KOPT-K1 (cell line): Measurements from ENCODE around the gene ANK3.

ENCODE experiments used
- H3K27ac ChIP-seq: fragments of 200-600 bp; sonication (generic); 2 replicates; pipeline ENCODE4 v1.5.1; 2016; ENCODE audit warnings: antibody characterized with exemption, mild to moderate bottlenecking, low read depth, low read length; ENCODE audit not compliant: poor library complexity, severe bottlenecking
- H3K36me3 ChIP-seq: fragments of 200-600 bp; sonication (generic); 2 replicates; pipeline ENCODE4 v1.5.1; 2017; ENCODE audit warnings: antibody characterized with exemption, mild to moderate bottlenecking, low read length, moderate library complexity; ENCODE audit not compliant: insufficient read depth
- H3K9me3 ChIP-seq: fragments of 200-600 bp; sonication (generic); 2 replicates; pipeline ENCODE4 v1.5.1; 2017; ENCODE audit warnings: antibody characterized with exemption, low read length, mild to moderate bottlenecking; ENCODE audit not compliant: insufficient read depth, poor library complexity, severe bottlenecking

The ANK3 gene

GRCh38 chr10:60253484-60253883 is 136.2 kb downstream of the ANK3 start:
- H3K9me3 ChIP-seq: no peaks in the 10 kb centered on the region
- no peaks in the 10 kb centered on the region for H3K36me3 ChIP-seq
- H3K27ac ChIP-seq: no peak overlapping the region

GRCh38 chr10:60252688-60253087 is 137.0 kb downstream of the ANK3 start:
- Histone ChIP-seq H3K27ac (no peak overlapping the region), H3K36me3 (no peaks in the 10 kb centered on the region), H3K9me3 (no peaks in the 10 kb centered on the region)

- H3K9me3 ChIP-seq: no peaks in the 10 kb centered on the region
- H3K36me3 ChIP-seq: no peaks in the 10 kb centered on the region
- no peak overlapping the region for H3K27ac ChIP-seq
These were observed 143.3 kb downstream of the ANK3 start for GRCh38 chr10:60246382-60246781.

GRCh38 chr10:60239228-60239627 is 150.4 kb downstream of the ANK3 start:
- no peaks in the 10 kb centered on the region for H3K9me3 ChIP-seq
- H3K36me3 ChIP-seq: no peaks in the 10 kb centered on the region
- H3K27ac ChIP-seq: no peak overlapping the region

- H3K27ac ChIP-seq: no peak overlapping the region
- no peaks in the 10 kb centered on the region for H3K36me3 ChIP-seq
- H3K9me3 ChIP-seq: no peaks in the 10 kb centered on the region
These were observed 150.9 kb downstream of the ANK3 start for GRCh38 chr10:60238759-60239100.

GRCh38 chr10:60237977-60238758 is 151.5 kb downstream of the ANK3 start:
- no peaks in the 10 kb centered on the region for H3K9me3 ChIP-seq
- no peak overlapping the region for H3K27ac ChIP-seq
- no peaks in the 10 kb centered on the region for H3K36me3 ChIP-seq

GRCh38 chr10:60236869-60237524 is 152.7 kb downstream of the ANK3 start:
- H3K36me3 ChIP-seq: no peaks in the 10 kb centered on the region
- no peaks in the 10 kb centered on the region for H3K9me3 ChIP-seq
- no peak overlapping the region for H3K27ac ChIP-seq

GRCh38 chr10:60235001-60235400 is 154.7 kb downstream of the ANK3 start:
- Histone ChIP-seq H3K27ac (no peak overlapping the region), H3K36me3 (no peaks in the 10 kb centered on the region), H3K9me3 (no peaks in the 10 kb centered on the region)

GRCh38 chr10:60234551-60234950 is 155.1 kb downstream of the ANK3 start:
- Histone ChIP-seq H3K27ac (no peak overlapping the region), H3K36me3 (no peaks in the 10 kb centered on the region), H3K9me3 (no peaks in the 10 kb centered on the region)

GRCh38 chr10:60230892-60231291 is 158.8 kb downstream of the ANK3 start:
- H3K27ac ChIP-seq: no peak overlapping the region
- H3K9me3 ChIP-seq: no peaks in the 10 kb centered on the region

GRCh38 chr10:60224066-60224705 is 165.5 kb downstream of the ANK3 start:
- H3K27ac ChIP-seq: no peak overlapping the region
- no peaks in the 10 kb centered on the region for H3K36me3 ChIP-seq
- no peaks in the 10 kb centered on the region for H3K9me3 ChIP-seq

More at GRCh38 chr10:60230892-60231291, 158.8 kb downstream of the ANK3 start:
- no peaks in the 10 kb centered on the region for H3K36me3 ChIP-seq

- no peaks in the 10 kb centered on the region for H3K9me3 ChIP-seq
- no peaks in the 10 kb centered on the region for H3K36me3 ChIP-seq
- no peak overlapping the region for H3K27ac ChIP-seq
These were observed 167.6 kb downstream of the ANK3 start for GRCh38 chr10:60222047-60222446.

GRCh38 chr10:60212195-60212594 is 177.5 kb downstream of the ANK3 start:
- Histone ChIP-seq H3K9me3 (no peaks in the 10 kb centered on the region), H3K27ac (no peak overlapping the region)

GRCh38 chr10:60209874-60210570 is 179.7 kb downstream of the ANK3 start:
- Histone ChIP-seq H3K36me3 (no peaks in the 10 kb centered on the region), H3K9me3 (no peaks in the 10 kb centered on the region), H3K27ac (no peak overlapping the region)

More at GRCh38 chr10:60212195-60212594, 177.5 kb downstream of the ANK3 start:
- H3K36me3 ChIP-seq: no peaks in the 10 kb centered on the region

- Histone ChIP-seq H3K27ac (no peak overlapping the region), H3K9me3 (no peaks in the 10 kb centered on the region), H3K36me3 (no peaks in the 10 kb centered on the region)
These were observed 180.9 kb downstream of the ANK3 start for GRCh38 chr10:60208676-60209269.
